C4-2B (cell line): Measurements from ENCODE around the gene ZW10.

Experiments used
- ZFX ChIP-seq: fragments of 450-650 bp; IDR thresholded peaks from 2 replicates; pipeline ENCODE4 v1.6.1; 2017
- TF ChIP-seq, protein P1 (sequence below): fragments of 450-650 bp; conservative IDR thresholded peaks from 2 replicates; pipeline ENCODE4 v1.5.1; 2017; ENCODE audit warnings: mild to moderate bottlenecking

DNA sequence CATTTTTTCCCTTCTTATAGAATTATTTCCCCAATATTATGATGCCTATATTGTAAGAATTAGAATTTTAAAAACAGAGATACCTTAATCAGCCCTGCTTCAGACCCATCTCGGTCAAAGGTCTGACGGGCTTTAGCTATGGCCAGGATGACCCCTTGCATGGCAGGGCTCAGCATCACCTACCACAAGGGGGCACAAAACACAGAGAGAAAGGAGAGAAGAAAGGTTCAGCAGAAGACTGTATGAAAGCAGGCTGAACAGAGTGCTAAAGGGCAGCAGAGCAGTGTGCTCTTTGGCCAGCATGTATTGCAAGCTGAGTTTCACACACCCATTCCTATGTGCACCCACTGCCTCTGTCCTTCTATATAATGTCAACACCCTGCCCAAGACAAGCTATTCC, 32.9 kb upstream of the ZW10 start:
- TF ChIP-seq, protein P1, sequence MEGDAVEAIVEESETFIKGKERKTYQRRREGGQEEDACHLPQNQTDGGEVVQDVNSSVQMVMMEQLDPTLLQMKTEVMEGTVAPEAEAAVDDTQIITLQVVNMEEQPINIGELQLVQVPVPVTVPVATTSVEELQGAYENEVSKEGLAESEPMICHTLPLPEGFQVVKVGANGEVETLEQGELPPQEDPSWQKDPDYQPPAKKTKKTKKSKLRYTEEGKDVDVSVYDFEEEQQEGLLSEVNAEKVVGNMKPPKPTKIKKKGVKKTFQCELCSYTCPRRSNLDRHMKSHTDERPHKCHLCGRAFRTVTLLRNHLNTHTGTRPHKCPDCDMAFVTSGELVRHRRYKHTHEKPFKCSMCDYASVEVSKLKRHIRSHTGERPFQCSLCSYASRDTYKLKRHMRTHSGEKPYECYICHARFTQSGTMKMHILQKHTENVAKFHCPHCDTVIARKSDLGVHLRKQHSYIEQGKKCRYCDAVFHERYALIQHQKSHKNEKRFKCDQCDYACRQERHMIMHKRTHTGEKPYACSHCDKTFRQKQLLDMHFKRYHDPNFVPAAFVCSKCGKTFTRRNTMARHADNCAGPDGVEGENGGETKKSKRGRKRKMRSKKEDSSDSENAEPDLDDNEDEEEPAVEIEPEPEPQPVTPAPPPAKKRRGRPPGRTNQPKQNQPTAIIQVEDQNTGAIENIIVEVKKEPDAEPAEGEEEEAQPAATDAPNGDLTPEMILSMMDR = peak; percentile 83
- TF ChIP-seq ZFX = no peak
